Activated T-helper 17 cell treated with anti-CD3 and anti-CD28 coated beads, Interleukin-2, amount 50 U/mL, for 72 hours (primary cell): ENCODE measurements around the gene ZNF79. TPM values are rescaled to one million over a fixed set of nuclear protein-coding genes. Genes with fewer than 3 reads are reported as not detected.

ENCODE experiments used
- ATAC-seq: fragments of 150-1000 bp; cut with Tn5 transposase; replicated peaks from 2 replicates; pipeline ENCODE4 v1.10.0; 2021; ENCODE audit warnings: mild to moderate bottlenecking, moderate library complexity
- H3K27ac Mint-ChIP-seq: one replicate; pipeline ENCODE4 v1.8.0; 2022; ENCODE audit warnings: mixed read lengths
- H3K27me3 Mint-ChIP-seq: one replicate; pipeline ENCODE4 v1.8.0; 2022; ENCODE audit warnings: mixed read lengths
- H3K36me3 Mint-ChIP-seq: one replicate; pipeline ENCODE4 v1.8.0; 2022; ENCODE audit warnings: low read depth, mild to moderate bottlenecking, mixed read lengths
- H3K4me1 Mint-ChIP-seq: one replicate; pipeline ENCODE4 v1.8.0; 2022; ENCODE audit warnings: mixed read lengths
- H3K4me3 Mint-ChIP-seq: one replicate; pipeline ENCODE4 v1.8.0; 2022; ENCODE audit warnings: mild to moderate bottlenecking, mixed read lengths
- H3K9me3 Mint-ChIP-seq: one replicate; pipeline ENCODE4 v1.8.0; 2022; ENCODE audit warnings: mixed read lengths
- total RNA-seq, 2 donors: library from RNA; stranded (reverse); gene quantifications; one replicate each; pipeline ENCODE4 v1.2.3, GENCODE V29; 2022

Gene ZNF79
- 10 to 100 TPM; 10.1 to 11.3 TPM for total RNA-seq

DNA sequence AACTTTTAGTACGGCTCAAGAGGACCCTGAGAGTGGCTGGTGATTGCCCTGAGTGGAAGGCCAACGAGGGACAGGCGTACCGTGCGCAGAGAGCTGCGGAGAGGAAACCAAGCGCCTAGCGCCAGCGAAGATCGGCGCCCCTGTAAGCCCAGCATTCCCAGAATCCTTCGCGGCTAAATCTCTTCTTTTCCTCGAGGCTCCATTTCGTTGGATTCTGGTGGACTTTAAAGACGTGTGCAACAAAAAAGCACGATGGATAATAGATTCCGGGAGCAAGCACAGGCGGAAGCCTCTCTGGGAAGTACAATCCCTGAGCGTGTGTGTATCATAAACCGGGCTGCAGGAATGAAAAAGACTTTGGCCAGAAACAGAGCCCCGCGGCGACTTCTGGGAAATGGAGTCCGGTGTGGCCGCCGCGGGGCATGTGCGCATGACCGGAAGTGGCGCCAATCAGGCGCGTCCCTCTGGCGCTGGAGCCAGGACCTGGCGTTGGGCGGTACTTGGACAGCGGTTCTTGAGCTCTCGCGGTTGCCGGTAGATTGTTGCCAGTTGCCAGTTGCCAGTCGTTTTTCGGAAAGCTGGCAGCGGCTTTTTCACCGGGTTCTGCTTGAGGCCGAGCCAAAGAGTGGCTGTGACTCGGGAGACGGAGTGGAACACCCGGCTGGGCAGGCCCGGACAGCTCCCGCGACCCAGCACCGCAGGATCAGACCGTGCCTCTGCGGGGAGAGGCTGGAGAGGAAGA lies at the start of gene ZNF79:
TSS of gene ZNF79 (plus strand) at position 449 of the 742 bp plus-strand sequence. CDS start 406 bp downstream, outside the sequence.
- Mint-ChIP-seq H3K9me3 (no peaks in the 10 kb centered on the region), H3K27me3 (no peaks in the 10 kb centered on the region), H3K4me1 (peaks cover 28% of the 10 kb centered on the region), H3K4me3 (peak within 1 kb of the TSS; percentile 100), H3K27ac (peak within 1 kb of the TSS; percentile 96), H3K36me3 (peaks cover 53% of the 10 kb centered on the region)
- peak; percentile 79 for ATAC-seq

- ATAC-seq, result no peak
- Mint-ChIP-seq H3K27ac (no peak overlapping the region), H3K9me3 (no peaks in the 10 kb centered on the region), H3K27me3 (peaks cover 27% of the 10 kb centered on the region), H3K36me3 (no peaks in the 10 kb centered on the region), H3K4me3 (no peak overlapping the region), H3K4me1 (peaks cover under 1% of the 10 kb centered on the region)
Measured at GRCh38 chr9:127380479-127380878, 43.7 kb upstream of the ZNF79 start.

- Mint-ChIP-seq H3K4me3 (no peak overlapping the region), H3K27me3 (peaks cover 40% of the 10 kb centered on the region), H3K36me3 (no peaks in the 10 kb centered on the region), H3K27ac (no peak overlapping the region), H3K9me3 (no peaks in the 10 kb centered on the region), H3K4me1 (peaks cover 4% of the 10 kb centered on the region)
- ATAC-seq, result no peak
Measured at GRCh38 chr9:127382541-127382940, 41.6 kb upstream of the ZNF79 start.

- H3K9me3 Mint-ChIP-seq, result no peaks in the 10 kb centered on the region
- no peak for ATAC-seq
- peaks cover 40% of the 10 kb centered on the region for H3K27me3 Mint-ChIP-seq
- H3K4me1 Mint-ChIP-seq, result peaks cover 10% of the 10 kb centered on the region
- H3K4me3 Mint-ChIP-seq, result no peak overlapping the region
- H3K36me3 Mint-ChIP-seq, result no peaks in the 10 kb centered on the region
- no peak overlapping the region for H3K27ac Mint-ChIP-seq
Measured at GRCh38 chr9:127384016-127384730, 40.0 kb upstream of the ZNF79 start.

DNA sequence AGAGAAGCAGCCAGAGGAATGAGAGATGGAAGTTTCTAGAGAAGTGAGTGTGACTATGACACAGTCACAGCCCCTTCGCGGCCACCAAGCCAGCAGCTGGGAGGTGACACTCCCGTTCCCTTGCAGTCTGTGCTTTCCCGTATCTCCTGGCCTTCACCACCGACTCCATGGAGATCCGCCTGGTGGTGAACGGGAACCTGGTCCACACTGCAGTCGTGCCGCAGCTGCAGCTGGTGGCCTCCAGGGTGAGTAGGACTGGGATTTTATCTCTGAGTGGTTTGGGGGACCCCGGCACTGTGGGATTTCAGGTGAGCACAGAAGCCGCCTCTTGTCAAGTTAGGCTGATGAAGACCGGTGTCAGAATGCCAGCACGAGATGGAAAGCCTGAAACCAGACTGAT lies 39.3 kb upstream of the ZNF79 start:
- Mint-ChIP-seq H3K4me1 (peaks cover 11% of the 10 kb centered on the region), H3K4me3 (no peak overlapping the region), H3K27me3 (peaks cover 40% of the 10 kb centered on the region), H3K9me3 (no peaks in the 10 kb centered on the region), H3K27ac (no peak overlapping the region), H3K36me3 (no peaks in the 10 kb centered on the region)
- no peak for ATAC-seq

DNA sequence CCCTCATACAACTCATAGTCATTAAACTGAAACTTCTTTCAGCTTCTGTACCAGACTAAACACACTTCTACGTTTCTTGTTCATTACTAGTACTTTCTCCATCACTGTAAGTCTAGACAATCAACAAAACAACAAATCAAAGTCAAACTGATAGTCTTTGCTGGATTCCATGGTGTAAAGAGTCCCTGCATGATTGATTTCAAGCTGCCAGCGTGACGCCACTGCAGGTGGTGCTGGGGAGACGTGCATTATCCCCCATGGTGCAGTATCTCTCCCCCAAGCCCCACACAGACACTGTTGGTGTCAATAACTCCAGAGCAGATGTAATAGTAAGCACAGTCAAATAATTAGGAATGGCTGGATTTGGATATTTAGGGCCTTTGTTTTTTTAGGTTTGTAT lies 37.9 kb upstream of the ZNF79 start:
- H3K36me3 Mint-ChIP-seq, result no peaks in the 10 kb centered on the region
- peaks cover 42% of the 10 kb centered on the region for H3K27me3 Mint-ChIP-seq
- no peak overlapping the region for H3K27ac Mint-ChIP-seq
- H3K9me3 Mint-ChIP-seq, result no peaks in the 10 kb centered on the region
- ATAC-seq, result no peak
- no peak overlapping the region for H3K4me3 Mint-ChIP-seq
- peaks cover 11% of the 10 kb centered on the region for H3K4me1 Mint-ChIP-seq

DNA sequence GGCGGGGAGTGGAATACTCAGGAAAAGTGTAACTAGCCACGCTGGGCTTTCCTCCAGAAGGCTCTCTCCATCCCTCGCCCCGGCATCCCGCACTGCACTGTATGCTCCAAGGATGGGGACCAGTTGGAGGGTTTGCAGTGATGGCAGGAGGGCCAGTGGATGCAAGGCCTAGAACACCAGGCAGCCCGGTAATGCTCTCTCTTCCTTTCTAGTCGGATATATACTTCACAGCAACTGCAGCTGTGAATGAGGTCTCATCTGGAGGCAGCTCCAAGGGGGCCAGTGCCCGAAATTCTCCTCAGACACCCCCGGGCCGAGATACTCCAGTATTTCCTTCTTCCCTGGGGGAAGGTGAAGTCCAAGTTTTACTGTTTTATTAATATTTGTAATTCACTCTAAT lies 37.2 kb upstream of the ZNF79 start:
- H3K27me3 Mint-ChIP-seq, result peaks cover 46% of the 10 kb centered on the region
- H3K9me3 Mint-ChIP-seq, result no peaks in the 10 kb centered on the region
- H3K27ac Mint-ChIP-seq, result no peak overlapping the region
- no peaks in the 10 kb centered on the region for H3K36me3 Mint-ChIP-seq
- ATAC-seq, result no peak
- no peak overlapping the region for H3K4me3 Mint-ChIP-seq
- peaks cover 11% of the 10 kb centered on the region for H3K4me1 Mint-ChIP-seq

DNA sequence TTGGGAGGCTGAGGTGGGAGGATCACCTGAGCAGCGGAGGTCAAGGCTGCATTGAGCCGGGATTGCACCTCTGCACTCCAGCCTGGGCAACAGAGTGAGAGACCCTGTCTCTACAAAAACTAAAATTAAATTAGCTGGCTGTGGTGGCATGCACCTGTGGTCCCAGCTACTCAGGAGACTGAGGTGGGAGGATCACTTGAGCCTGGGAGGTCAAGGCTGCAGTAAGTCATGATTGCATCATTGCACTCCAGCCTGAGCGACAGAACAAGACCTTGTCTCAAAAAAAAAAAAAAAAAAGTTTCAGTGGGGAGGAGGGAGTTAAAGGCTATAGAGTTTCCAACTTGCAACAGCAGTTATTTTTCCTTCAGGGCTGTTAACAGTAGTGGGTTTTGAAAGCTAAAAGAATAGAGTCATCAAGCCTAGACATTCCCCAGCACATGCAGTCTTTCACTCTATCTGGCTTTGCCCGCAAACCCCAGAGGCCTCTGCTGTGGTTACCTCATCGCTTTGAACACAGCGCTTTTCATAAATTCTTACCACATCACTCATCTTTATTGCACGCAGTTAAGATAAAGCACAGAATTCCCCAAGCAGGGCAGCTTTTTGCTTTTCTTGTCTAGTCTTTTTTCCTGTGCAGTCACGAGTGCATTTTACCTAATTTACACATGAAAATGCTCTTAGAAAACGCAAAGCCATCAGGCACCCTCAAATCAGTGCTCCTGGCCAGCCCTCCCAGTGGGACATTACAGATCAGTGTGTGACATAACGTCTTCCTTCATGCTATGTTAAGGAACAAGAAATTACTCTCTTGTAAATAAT lies 35.9 kb upstream of the ZNF79 start:
- H3K9me3 Mint-ChIP-seq, result no peaks in the 10 kb centered on the region
- H3K4me1 Mint-ChIP-seq, result peaks cover 11% of the 10 kb centered on the region
- ATAC-seq, result peak; percentile 99
- peaks cover 55% of the 10 kb centered on the region for H3K27me3 Mint-ChIP-seq
- peak overlapping the region; percentile 60 for H3K27ac Mint-ChIP-seq
- H3K36me3 Mint-ChIP-seq, result no peaks in the 10 kb centered on the region
- peak overlapping the region; percentile 60 for H3K4me3 Mint-ChIP-seq

DNA sequence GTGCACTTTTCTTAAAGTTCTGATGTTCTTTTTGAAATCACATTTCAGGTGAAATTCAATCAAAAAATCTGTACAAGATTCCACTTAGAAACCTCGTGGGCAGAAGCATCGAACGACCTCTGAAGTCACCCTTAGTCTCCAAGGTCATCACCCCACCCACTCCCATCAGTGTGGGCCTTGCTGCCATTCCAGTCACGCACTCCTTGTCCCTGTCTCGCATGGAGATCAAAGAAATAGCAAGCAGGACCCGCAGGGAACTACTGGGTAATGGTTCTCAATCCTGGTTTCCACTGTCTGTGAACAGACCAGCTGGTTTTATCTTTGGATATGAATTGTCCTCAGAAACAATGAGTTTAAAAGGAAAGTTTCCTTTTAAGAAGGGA lies 35.3 kb upstream of the ZNF79 start:
- peaks cover 55% of the 10 kb centered on the region for H3K27me3 Mint-ChIP-seq
- peak overlapping the region; percentile 60 for H3K4me3 Mint-ChIP-seq
- H3K36me3 Mint-ChIP-seq, result no peaks in the 10 kb centered on the region
- no peaks in the 10 kb centered on the region for H3K9me3 Mint-ChIP-seq
- peaks cover 11% of the 10 kb centered on the region for H3K4me1 Mint-ChIP-seq
- ATAC-seq, result peak; percentile 8
- H3K27ac Mint-ChIP-seq, result peak overlapping the region; percentile 60

DNA sequence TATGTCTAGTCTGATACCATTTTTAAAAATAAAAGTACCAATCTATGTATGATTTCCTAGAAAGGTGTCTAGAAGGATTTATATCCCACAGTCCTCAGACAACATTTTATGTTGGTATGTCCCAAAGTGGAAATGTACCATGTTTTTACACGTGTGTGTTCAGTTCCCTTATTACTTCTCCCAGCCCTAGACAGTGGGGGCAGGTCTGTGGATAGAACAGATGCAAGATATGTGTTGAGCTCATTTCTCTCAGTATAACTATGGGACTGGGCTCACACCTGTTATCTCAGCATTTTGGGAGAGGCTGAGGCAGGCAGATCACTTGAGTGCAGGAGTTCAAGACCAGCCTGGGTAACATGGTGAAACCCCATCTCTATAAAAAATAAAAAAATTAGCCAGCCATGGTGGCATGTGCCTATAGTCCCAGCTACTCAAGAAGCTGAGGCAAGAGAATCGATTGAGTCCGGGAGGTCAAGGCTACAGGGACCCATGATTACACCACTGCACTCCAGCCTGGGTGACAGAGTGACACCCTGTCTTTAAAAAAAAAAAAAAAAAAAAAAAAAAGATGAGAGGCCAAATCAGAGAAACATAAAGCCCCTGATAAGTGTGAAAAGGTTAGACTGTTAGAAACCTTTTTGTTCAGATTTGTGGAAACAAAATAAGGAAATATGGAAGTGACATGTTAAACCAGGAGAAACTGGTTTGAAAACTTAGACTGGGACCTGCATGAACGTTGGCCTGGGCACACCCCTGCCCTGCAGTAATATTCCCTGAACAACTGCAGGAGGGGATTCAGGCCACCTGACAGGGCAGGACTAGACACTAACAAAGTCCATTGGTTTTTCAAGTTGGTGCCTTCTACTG lies 34.6 kb upstream of the ZNF79 start:
- Mint-ChIP-seq H3K27ac (peak overlapping the region; percentile 60), H3K9me3 (no peaks in the 10 kb centered on the region), H3K27me3 (peaks cover 47% of the 10 kb centered on the region), H3K4me3 (peak overlapping the region; percentile 60), H3K36me3 (no peaks in the 10 kb centered on the region), H3K4me1 (peaks cover 11% of the 10 kb centered on the region)
- ATAC-seq, result no peak

DNA sequence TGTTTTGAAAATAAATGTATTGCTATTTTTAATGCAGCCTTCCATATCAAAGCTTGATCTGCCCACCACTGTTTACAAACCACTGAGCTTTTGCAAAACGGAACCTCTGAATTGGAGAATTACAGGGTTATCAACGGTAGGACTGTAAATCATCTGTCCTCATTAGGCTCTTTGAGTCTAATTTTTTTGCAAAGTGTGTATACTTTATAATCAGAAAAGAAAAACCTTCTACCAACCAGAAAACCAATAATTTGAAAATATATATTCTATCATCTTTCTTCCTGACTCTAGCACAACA lies 34.0 kb upstream of the ZNF79 start:
- no peak for ATAC-seq
- Mint-ChIP-seq H3K36me3 (no peaks in the 10 kb centered on the region), H3K27me3 (peaks cover 47% of the 10 kb centered on the region), H3K9me3 (no peaks in the 10 kb centered on the region), H3K27ac (no peak overlapping the region), H3K4me3 (no peak overlapping the region), H3K4me1 (peaks cover 11% of the 10 kb centered on the region)

DNA sequence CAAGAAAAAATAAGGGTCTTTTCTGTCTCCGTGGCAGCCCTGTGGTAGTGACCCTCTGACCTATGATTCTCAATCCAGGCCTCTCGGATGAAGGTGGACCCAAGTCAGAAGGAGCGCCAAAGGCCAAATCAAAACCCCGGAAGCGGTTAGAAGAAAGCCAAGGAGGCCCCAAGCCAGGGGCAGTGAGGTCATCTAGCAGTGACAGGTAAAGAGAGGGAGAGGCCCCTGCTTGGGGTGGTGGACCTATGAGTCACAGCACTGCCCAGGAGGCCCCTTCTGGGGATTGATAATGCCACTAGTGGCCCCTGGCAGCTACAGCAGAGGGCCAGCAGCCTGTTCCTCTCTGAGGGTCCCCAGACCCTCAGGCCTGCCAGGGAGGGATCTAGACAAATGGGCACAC lies 33.6 kb upstream of the ZNF79 start:
- H3K4me3 Mint-ChIP-seq, result no peak overlapping the region
- H3K4me1 Mint-ChIP-seq, result peaks cover 11% of the 10 kb centered on the region
- peaks cover 49% of the 10 kb centered on the region for H3K27me3 Mint-ChIP-seq
- H3K9me3 Mint-ChIP-seq, result no peaks in the 10 kb centered on the region
- no peak overlapping the region for H3K27ac Mint-ChIP-seq
- no peak for ATAC-seq
- H3K36me3 Mint-ChIP-seq, result no peaks in the 10 kb centered on the region

- H3K27me3 Mint-ChIP-seq, result peaks cover 43% of the 10 kb centered on the region
- H3K36me3 Mint-ChIP-seq, result no peaks in the 10 kb centered on the region
- ATAC-seq, result no peak
- H3K27ac Mint-ChIP-seq, result no peak overlapping the region
- peaks cover 8% of the 10 kb centered on the region for H3K4me1 Mint-ChIP-seq
- H3K9me3 Mint-ChIP-seq, result no peaks in the 10 kb centered on the region
- no peak overlapping the region for H3K4me3 Mint-ChIP-seq
Measured at GRCh38 chr9:127392166-127392565, 32.0 kb upstream of the ZNF79 start.

- no peaks in the 10 kb centered on the region for H3K36me3 Mint-ChIP-seq
- H3K9me3 Mint-ChIP-seq, result no peaks in the 10 kb centered on the region
- no peak overlapping the region for H3K27ac Mint-ChIP-seq
- ATAC-seq, result no peak
- peaks cover 8% of the 10 kb centered on the region for H3K4me1 Mint-ChIP-seq
- peaks cover 43% of the 10 kb centered on the region for H3K27me3 Mint-ChIP-seq
- no peak overlapping the region for H3K4me3 Mint-ChIP-seq
Measured at GRCh38 chr9:127392976-127393375, 31.2 kb upstream of the ZNF79 start.
